Activated T-helper 1 cell treated with Interleukin-2 at 50 U/mL for 16 hours (primary cell): ENCODE results near the gene RPS27L.

Experiments used
- DNase-seq: peaks from one replicate; pipeline ENCODE4 v3.0.0-alpha.2; 2020; ENCODE audit warnings: low read depth

Gene RPS27L

DNA sequence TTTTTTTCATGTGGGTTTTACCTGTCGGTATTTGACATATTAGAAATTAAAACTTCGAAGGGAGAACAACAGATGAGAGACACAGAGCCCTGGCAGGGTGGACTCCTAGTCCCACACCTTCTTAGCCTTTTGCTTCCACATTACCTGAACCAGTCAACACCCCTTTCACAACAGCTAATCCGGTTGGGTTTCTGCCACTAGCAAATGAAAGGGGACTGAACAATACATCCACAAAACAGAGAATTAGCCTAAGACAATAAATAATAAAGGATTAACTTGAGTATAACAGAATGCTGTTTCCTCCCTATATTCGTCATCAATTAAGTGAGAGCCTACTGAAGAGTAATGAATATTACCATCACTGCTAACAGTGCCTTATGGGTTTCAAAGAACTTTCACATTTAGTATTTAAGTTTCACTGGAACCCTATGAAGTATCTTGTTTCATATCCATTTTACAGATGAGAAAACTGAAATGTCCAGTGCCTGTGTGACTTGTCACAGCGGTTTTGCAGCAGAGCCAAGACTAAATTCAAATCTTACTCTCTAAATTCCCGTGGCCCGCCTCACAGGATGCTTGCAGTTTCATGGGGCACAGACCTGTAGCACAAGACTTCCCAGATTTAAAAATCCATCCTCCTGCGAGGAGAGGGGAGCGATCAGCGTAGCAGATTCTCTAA lies 31.1 kb upstream of the RPS27L start:
- no peak for DNase-seq

DNA sequence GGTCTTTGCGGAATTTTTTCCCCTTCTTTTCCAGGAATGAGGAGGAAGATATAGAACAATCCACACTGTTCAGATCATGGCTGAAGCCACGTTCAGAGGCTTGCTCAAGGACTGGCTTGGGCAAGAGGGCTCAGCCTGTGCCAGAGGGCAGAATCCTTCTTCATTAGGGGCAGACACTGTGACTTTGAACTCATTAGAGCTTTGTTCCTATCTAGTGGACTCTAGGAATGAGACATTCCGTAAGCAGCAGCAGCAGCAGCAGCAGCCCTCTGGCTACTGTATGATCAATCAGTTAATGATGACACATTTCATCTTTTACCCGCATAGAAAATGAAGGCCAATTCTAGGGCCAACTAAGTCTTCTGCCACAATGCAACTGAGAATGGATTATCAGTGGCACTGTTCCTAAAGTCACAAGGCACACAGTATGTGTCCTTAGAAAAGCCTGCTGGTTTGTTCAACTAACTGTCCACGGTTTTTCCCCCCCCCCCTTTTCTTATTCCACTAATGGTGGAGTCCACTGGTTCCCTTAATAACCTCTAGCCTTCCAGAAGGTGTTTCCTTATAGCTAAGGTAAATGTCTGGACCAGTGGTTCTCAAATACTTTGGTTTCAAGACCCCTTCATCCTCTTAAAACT lies 30.4 kb upstream of the RPS27L start:
- no peak for DNase-seq

DNA sequence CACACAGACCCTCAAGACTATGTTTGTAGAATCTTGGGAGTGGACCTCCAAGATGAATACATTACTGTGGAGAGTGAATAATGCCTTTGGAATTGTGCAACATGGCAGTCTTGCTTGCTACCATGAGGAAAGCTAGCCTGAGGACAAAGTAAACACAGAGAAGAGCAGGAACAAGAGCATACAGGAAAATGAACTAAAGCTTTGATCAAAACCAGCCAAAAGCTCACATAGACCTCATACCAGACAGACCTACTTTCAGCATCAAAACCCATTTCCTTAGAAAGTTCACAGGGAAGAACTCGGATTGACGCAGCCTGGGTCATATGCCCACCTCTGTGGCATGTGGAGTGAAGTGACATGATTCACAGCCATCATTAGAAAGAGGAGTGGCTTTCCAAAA lies 28.8 kb upstream of the RPS27L start:
- no peak for DNase-seq

DNA sequence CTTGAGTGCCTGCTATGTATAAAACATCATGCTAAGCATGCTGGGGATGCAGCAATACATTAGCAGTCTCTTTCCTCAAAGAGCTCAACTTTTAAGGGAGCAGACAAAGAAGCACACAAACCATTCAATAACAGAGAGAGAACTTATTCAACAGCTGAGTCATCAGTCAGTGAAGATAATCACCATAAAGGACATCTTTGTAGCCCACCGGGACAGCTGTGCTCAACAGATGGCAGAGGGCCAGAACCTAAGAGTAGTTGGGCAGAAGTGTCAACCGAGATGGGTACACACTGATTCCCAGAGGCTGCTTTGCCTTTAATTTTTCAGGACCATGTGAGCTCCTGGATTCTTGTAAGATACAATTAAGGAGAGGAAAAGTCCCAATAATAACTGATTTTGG lies 27.9 kb upstream of the RPS27L start:
- DNase-seq, result no peak

DNA sequence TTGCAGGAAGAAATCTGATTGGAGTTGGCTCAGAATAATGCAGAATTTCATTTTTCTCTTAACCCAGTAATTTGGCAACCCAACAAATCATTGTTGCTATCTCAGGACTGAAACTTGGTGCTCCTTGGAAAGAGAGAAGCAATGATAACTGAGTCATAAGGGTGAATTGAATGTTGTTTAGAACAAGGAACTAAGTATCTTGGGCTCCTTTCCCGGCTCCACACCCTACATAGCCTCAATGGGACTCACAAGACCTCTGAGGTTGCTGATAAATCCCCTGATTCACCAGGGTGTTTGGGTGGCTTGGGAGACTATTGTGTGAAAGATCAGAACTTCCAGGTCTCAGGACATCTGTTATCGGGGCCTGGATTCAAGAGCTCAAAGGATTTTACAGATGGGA lies 24.4 kb upstream of the RPS27L start:
- no peak for DNase-seq

DNA sequence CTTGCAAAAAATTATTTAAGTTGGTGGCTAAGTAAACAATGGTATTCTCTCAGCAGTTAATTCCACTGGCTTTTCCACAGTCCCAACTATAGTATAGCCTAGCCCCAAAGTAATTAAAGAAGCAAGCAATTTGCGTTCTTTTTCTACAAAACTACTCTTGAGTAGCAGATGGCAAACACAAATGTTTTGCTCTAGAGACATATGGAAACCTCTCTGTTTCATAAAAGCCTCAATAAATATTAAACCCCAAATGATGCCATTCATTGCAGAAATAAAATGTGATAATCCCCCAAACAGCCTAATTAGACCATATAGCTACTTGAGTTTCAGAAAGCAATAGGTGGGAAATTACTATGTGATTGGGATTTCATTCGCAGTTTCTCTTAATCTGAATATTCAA lies 23.5 kb upstream of the RPS27L start:
- no peak for DNase-seq

DNA sequence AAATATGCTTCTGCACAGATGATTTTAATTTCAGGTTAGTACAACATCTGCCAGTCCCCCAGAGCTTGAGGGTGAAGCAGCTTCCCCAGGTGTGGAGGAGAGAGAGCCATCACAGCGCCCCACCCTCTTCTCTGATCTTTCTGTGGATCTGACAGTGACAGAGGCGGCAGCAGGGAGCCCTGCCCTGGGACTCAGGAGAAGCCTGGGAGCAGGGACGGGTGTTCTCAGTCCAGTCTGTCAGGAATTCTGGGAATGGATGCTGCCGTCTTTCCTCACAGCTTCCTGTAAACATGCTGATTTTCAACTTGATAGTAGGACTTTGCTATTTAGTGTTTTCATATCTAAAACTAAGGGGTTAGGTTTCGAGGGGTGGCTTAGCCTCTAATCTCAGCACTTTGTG lies 20.8 kb upstream of the RPS27L start:
- no peak for DNase-seq

DNA sequence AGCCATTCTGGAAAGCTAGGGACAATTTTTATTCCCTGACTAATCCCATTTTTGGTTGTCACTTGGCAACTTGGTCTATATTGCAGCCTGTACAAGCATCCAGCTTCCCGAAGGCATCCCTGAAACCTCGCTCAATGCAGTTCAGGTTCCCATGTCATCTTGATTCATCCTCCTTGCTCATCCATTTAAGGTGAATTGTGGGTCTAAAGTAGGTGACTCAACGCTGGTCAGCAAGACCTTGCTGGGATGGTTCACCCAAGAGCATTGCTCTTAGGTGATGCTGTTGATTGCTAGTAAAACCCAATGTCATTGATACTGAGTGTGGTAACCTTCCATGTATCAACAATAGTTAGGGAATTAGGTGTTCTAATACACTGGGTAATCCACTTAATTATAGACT lies 19.0 kb upstream of the RPS27L start:
- no peak for DNase-seq

DNA sequence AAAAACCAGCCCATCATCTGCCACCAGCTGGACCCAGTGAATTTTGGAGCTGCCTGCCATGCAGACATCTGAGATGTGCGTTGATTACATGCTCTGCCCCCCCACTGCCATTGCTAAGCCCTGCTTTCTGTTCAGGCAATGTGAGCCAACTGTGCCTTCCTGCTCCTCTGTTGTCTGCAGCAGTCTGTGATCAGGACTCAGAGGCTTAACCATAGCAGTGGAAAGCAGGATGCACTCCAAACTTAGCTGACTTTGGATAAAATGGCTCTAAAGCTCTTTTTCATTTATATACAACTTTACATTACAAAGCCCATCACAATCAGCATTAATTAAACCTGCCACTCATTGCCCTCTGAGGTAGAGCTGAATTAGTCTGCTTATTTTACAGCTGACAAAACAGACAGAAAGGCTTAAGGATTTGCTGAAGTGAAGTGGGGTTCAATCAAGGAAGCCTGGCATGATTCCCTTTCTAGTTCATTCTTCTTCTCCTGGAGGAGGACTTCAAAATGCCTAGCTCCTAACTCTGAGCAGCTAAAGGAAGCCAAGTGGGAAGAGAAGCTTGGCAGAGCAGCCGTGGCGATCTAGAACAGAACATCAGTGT lies 15.7 kb upstream of the RPS27L start:
- DNase-seq, result no peak

DNA sequence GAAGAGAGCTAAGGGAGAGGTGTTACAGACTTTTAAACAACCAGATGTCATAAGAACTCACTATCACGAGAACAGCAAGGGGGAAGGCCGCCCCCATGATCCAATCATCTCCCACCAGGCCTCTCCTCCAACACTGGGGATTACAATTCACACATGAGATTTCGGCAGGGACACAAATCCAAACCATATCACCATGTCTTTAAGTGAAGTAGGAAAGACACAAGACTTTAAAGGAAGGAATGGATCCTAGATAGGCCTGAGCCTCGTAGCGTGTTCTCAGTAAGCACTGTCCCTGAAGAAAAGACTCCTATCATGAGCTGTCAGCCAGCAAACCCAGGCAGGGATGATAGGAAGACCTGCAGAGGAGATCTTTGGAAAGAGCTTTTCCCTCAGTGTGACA lies 15.1 kb upstream of the RPS27L start:
- no peak for DNase-seq

DNA sequence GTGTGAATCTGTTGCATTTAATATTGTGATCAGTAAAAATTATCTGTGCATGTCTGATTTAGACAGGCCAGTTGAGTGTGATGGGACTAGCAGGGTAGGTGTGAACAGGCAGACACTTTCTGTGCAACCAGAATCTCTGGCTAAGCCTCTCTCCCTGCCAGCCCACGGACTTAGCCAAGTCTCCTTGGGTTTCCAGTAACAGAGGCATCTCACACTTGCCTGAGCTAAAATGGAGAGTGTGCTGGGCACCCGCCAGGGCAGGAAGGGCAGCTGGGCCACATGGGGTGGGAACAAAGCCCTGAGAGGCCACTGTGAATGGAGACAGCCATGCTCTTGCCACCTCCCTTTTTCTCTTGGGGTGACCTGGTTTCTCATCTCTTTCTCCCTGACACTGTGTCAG lies 12.5 kb upstream of the RPS27L start:
- no peak for DNase-seq

DNA sequence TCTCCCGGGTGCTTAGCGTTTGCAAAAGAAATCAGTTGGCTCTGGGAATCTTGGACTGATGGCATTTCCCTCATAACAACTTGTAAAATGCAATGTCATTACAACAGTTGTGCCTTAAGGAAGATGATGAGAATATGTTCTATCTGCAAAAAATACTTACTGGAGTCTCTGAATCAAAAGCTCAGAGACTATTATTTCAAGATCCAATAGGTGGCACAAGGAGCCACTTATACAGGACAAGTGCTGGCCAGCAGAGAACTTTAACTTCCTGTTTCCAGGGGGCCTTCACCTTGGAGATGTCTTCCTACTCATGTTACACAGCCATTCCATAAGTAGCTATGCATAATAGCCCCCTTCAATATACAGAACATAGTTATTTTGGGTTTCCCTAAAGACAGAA lies 8.9 kb upstream of the RPS27L start:
- DNase-seq, result no peak

DNA sequence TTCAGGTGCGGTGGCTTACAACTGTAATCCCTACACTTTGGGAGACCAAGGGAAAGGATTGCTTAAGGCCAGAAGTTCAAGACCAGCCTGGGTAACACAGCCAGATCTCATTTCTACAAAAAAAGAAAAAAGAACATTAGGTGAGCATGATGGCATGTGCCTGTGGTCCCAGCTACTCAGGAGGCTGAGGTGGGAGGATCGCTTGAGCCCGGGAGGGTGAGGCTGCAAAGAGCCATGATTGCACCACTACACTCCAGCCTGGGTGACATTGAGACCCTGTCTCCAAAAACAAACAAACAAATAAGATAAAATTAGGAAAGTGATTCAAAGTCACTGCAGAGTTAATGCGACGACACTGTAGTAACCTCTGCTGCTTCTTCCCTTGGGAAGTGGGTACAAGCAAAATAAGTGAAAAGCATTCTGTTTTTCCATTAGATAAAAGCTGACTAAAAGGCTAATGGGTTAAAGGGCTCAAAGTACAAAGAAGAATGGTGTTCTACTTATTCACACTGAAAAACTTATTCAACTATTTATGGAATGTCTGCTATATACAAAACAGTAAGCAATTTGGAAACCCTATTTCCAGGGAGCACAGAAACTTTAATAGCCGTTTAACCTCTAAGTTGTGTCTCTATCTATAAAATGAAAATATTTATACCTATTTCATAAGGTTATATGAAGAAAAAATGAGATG lies 8.0 kb upstream of the RPS27L start:
- DNase-seq, result no peak

DNA sequence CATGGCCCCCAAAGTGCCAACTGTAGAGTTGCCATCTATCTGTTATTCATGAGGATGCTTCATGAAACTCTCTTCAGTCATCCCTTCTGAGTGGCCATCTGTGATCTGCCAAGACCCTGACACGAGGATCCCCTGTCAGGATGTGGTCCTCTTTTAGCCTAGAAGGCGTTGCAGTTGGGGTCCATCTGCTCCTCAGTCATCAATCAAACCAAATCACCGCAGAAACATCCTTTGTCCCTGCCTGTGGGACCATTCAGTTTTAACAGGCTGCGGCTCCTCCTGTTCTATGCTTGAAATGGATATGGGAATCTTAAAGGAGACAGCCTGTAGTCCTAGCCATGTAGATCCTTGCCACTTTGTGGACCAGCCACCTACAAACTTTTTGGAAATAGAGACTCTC lies 5.9 kb upstream of the RPS27L start:
- no peak for DNase-seq

DNA sequence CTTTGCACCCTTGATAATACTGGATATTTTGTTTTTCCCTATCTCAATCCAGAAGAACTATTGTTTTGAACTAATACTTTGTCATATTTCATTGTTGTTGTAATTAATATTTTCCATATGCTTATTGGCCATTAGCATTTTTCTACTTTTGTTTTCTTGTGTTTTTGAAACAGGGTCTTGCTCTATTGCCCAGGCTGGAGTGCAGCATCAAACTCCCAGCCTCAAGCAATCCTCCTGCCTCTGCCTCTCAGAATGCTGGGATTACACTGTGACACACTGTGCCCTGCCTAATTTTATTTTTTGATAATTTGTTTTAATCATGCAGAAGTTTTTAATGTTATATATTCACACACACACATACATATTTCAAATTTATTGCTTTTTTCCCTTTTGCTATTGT lies 3.4 kb upstream of the RPS27L start:
- DNase-seq, result no peak

DNA sequence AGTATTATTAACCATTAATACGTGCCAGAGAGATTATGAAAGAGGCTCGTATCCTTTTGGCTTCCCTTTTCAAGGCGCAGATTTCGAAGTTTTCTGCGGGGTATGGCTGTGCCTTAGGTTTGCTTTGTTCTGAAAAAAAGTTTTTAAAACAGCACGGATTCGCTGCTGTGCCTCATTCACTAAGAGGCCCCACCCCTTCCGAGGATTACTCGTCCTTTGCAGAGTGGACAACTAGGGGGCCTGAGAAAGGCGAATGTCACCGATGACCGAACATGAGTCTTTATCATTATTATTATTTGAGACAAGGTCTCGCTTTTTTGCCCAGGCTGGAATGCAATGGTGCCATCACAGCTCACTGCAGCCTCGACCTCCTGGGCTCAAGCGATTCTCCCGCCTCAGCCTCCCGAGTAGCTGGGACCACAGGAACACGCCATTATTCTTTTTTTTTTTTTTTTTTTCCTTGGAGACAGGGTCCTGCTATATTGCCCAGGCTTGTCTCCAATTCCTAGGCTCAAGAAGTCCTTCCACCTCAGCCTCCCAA lies 684 bp upstream of the RPS27L start:
- DNase-seq, result no peak

DNA sequence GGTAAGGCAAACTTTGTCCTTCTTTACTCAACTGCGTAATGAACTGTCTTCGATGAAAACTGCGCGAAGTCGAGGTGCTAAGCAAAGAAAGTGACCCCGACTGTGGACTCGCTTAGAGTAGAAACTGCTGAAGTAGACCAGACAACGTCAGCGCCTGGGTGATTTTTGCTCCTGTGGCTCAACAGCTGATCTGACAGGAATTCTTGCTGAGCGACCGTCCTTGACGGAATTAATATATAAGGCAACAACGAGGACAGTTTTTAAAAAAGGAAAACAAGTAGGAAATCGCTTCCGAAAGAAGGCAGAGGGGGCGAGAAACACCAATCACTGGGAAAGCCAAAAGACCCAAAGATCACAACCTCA lies 541 bp downstream of the RPS27L start:
- DNase-seq, result no peak

DNA sequence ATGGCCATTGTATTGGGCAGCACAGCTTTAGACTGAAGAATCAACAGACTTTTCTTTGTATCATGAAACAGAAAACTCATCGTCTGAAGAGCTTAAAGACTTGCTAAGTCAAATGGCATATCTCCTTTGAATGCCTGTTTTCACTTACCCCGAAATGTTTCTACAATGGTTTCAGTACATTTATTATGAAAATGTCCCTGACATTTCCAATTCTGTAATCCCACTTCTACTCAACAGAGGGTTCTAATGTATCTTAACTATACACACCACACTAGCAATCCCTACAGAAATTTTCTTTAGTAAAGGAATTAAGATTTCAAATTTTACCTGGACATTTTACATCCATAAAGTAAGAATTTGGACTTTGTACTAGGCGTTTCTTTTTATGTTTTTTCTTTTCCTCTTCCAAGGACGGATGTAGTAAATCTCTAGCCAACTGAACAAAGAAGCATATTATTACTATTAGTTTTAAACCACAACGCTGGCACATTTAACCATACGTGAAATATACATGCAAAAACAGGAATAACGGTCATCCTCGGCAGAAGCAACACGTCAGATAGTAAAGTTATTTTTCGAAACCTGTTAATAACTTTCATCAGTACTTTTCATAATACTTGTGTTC lies 1.1 kb downstream of the RPS27L start:
- no peak for DNase-seq

DNA sequence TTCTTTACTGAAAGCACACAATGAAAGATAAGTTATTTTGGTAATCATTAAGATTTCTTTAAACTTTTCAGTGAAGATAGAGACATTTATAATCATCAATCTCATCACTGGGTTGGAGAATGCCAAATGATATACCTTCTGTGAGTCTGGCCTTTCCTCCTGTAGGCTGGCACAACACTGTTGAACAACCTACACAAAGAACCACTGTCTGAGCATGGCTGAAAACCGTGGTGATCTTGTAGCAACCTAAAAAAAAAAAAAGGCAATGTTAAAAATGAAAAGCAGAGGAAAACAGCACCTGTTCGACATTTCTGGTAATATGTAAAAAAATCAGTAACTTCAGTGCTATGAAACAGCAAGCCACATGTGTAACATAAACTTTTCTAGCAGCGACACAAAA lies 1.8 kb downstream of the RPS27L start:
- no peak for DNase-seq

DNA sequence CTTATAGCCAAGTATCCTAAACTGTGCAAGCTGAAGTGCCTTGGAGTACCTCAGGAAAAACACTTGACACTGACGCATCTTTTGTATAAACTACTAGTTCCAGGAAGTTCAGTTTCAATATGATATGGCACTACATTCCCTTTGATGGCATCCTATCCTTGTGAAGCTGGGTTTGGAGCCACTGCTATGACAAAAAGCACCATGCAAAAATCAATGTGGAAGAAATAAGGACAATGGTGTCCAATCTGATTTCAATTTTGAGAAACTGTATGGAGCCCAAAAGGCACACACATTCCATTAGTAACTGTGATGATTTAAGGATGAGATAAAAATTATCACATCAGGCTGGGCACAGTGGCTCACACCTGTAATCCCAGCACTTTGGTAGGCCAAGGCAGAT lies 5.6 kb downstream of the RPS27L start:
- no peak for DNase-seq

DNA sequence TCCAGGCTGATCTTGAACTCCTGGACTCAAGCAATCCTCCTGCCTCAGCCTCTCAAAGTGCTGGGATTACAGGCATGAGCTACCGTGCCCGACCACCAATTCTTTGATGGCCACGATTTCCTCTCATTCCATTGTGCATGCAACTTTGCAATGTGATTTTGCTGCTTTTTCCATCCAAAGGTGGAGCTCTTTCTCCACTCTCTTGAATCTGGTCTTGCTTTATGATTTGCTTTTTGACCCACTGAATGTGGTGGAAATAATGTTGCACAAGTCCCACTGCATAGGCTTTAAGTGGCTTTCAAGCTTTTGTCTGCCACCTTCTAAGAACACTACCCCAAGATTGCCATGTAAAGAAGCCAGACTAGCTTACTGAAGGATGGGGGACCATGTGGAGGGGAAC lies 10.6 kb downstream of the RPS27L start:
- no peak for DNase-seq

DNA sequence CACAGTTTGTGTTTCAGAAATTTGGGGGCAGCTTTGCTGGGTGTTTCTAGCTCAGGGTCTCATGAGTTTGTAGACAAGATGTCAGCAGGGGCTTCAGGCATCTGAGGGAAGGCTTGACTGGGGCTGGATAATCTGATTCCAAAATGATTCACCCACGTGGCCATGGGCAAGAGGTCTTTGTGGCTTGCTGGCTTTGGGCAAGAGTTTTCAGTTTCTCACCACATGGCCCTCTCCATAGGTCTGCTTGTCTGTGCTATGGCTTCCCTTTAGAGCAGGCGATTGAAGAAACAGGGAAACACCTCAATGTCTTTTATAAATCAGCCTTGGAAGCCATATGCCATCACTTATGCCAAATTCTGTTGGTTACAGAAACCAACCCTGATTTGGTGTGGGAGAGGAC lies 11.9 kb downstream of the RPS27L start:
- DNase-seq, result no peak

DNA sequence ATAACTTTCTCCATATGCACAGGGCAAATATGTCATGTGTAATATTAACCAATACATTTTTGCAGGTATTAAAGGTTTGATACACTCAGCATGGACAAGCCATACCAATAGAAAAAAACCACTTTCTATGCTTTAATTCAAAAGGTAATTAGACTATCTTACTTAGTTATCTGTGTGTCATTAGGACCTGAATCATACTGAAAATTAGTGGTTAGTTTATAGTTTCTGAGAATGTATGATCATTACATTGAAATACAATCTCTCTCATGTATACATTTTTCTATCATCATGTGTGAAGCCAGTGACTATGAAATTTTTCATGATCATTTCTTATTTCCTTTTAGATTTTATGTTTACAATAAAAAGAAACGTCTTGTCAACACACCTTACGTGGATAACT lies 16.3 kb downstream of the RPS27L start:
- no peak for DNase-seq
